ENCODE data around the gene SPSB1.

The SPSB1 gene

GRCh38 chr1:9292361-9293240 is at the start of gene SPSB1:
SPSB1 (plus strand) TSS chr1:9292894; CDS start chr1:9355892, 62,998 bp downstream.
- peak; percentile 71 for DNase-seq

DNA sequence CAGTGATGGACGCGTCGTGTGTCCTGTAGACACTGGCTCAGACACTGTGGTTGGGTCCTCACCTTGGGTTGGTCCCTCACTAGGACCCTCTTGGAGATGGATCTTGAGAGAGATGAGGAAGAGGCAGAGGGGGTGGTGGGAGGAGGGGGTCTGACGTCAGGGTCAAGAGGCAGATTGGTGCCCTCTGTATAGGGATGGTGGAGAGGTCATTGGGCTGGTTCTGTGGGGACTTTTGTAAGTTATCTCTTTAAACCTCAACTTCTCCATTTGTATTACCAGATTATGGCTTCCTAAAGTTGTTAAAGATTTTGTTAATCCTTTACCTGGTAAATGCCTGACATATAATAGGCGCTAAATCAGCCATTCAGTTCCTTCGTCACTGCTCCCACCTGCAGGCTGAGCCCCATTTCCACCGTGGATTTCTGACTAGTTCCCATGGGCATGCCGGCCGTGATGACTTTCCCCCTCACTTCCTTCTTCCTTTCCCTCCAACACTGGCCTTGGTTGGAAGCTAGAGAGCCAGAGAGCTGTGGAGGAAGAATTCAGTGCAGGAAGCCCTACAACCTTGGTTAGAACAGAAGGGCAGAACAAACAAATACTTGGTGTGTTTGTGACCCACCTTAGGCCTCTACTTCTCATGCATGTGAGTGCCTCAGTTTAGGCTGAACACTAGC is 49.5 kb upstream of the SPSB1 start:
- DNase-seq = no peak

DNA sequence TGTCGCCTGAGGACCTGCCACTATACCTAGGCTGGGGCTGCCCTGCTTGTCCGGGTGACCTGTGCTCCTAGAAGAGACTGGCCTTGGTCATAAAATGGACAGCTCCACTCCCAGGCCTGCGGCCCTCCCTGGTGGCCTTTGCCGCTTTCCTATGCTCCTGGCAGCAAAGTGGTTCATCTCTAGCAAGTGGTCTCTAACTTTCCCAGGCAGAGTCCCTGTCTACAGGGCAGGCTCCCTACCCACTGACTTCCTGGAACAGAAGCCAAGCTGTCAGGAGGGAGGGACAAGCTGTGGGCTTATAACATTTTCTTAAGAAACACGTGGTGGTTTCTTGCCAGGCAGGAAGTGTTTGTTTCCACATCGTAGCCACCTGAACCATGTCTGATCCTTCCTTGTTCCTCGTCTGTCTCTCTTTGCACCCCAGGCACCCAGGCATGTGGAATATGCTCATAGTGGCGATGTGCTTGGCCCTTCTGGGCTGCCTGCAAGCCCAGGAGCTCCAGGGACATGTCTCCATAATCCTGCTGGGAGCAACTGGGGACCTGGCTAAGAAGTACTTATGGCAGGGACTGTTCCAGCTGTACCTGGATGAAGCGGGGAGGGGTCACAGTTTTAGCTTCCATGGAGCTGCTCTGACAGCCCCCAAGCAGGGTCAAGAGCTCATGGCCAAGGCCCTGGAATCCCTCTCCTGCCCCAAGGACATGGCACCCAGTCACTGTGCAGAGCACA is 48.0 kb upstream of the SPSB1 start:
- no peak for DNase-seq

DNA sequence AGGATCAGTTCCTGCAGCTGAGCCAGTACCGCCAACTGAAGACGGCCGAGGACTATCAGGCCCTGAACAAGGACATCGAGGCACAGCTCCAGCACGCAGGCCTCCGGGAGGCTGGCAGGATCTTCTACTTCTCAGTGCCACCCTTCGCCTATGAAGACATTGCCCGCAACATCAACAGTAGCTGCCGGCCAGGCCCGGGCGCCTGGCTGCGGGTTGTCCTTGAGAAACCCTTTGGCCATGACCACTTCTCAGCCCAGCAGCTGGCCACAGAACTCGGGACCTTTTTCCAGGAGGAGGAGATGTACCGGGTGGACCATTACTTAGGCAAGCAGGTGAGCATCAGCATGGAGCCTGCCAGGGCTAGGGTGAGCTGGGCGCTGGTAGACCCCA is 47.5 kb upstream of the SPSB1 start:
- no peak for DNase-seq

GRCh38 chr1:9245661-9246060 is 47.0 kb upstream of the SPSB1 start:
- DNase-seq = no peak

GRCh38 chr1:9246215-9246614 is 46.5 kb upstream of the SPSB1 start:
- DNase-seq = no peak

DNA sequence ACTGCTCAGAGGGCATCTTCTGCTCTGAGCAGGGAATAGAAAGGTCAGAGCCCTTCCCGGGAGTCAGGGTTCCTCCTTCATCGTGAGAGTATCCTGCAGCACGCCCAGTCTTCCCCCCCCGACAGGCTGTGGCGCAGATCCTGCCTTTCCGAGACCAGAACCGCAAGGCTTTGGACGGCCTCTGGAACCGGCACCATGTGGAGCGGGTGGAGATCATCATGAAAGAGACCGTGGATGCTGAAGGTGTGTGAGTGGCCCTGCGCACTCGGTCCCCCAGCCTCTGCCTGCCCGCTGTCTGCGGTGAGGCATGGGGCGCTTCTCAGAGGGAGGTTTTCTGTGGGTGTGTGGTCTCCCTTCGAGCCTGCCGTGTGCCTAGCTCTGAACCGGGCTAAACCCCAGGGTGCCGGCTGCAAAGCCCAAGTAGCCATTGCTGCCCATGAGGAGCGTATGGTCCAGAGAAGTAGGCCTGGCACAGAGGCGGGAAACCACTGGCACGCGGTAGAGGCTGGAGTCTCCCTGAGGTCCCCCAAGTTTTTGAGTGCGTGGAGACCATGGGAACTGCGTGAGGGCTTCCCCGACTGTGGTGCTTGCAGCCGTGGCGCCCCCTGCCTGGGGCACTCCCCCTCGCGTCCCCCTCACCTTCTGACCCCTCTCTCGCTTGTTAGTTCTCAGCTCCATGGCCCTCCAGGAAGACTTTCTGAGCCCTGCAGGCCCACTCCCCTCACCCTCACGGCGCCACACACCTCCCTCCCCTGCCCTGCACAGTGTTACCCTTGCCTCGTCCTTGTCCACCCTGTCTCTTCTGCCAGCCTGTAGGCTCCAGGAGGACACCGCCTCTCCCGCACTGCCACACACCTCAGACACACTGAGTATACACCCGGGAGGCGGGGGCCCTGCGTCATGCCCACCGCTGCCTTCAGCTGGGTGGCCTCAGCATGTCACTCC is 45.6 kb upstream of the SPSB1 start:
- DNase-seq = no peak

DNA sequence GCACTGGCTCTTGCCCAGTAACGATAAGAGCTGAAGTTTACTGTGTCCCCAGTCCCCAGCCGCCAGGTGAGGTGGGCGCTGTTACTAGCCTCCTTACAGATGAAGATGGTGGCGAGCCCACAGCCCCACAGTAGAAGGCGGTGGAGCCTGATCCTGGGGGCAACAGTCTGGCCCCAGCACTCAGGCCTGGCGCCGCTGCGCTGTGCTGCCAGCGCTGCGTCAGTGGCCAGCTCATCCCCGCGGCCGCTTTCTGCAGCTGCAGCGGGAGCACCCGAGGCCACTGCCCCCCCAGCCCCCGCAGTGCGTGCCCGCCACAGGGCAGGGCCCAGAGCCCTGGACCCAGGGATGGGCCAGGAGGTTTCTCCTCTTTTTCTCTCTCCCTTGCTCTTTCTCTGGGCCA is 44.8 kb upstream of the SPSB1 start:
- no peak for DNase-seq

DNA sequence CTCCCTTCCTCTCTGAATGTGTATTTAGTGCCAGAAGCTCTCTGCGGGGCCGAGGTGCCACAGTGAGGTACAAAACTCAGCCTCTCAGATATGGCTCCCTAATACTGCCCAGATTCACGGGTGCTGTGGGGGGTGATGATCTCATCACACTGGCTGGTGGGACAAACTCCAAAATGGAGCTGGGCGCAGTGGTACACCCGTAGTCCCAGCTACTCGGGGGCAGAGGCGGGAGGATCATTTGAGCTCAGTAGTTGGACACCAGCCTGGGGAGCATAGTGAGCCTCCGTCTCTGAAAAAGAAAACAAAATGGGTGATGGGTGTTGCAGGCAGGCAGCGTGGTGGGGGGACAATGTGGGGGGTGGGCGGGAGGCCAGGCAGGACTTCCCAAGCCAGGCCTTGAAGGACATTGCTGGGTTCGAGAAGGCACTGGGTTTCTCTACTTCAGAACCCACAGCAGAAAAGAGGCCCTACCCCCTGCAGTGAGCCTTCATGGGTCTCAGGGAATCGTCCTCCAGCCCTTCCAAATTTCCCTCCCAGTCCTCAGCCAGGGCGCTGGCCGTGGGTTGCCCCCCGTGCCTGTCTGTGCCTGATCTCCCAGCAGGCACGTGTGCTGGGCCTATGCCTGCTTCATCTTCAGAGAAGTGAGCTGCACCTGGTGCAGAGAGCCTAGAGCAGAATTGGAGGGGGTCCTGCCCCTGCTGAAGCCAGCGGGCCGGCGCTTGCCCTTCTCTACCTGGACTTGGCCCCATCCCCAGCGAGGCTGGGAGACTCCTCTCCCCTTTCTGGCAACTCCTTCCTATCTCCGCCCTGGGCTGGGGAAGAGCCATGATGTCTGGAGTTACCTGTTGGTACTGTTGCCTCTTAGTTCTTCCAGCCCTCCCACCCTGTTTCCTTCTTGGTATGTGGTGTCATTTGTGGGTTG is 44.1 kb upstream of the SPSB1 start:
- DNase-seq = no peak

- DNase-seq = no peak
These were observed 43.5 kb upstream of the SPSB1 start for GRCh38 chr1:9249263-9249533.

DNA sequence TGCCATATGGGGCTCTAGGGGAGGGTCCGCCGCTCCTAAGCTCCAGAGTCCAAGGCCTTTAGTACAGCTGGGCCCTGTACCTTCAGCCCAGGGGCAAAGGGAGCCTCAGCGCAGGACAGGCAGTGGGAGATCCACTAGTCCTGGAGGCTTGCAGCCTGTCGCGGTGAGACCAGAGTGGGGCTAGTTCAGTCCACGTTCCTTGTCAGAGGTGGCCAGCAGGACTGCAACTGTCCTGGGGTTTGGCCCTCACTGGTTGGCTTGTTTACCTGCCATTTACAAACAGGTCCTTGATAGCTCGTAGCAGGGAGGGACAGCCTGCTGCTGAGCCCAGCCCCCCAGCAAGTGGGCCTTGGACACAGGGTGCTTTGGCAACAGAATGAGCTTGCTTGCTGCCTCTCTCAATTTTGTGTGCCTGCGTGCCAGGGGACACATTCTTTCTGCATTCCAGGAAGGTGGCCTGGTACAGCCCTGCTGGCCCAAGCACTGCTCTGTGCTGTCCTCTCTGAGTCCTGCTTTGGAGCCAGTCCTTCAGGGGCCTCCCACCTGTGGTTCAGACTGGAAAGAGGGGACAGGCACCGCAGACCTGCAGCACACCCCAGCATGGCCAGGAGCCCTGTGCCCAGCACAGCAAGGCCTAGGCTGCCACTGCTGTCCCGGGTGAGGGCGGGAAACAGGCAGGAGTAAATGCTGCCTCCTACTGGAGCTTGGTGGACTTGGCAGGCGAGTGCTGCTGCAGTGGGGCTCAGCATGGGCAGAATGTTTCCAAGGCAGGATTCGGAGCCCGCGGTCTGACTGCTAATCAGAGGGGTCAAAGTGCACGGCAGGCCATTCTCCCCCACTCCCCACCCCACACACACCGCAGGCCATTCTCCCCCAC is 42.9 kb upstream of the SPSB1 start:
- no peak for DNase-seq

- no peak for DNase-seq
These were observed 42.0 kb upstream of the SPSB1 start for GRCh38 chr1:9250411-9251381.

DNA sequence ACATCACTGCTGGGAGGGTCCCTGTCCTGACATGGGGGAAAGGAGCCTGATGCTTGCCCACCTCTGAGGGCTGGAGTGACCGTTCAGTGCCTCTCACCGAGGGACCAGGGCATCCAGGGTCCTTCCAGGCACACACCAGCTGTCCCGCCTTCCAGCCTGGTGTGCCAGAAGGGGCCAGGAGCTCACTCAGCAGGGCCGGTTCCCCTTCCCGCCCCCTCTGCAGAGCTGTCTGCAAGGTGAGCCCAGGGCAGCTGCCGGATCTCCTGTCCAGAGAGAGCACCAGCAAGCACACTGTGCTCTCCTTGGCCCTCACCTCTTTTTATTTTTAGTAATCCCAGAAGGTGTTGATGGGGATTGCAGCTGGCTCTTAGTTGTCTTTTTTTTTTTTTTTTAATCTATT is 41.2 kb upstream of the SPSB1 start:
- no peak for DNase-seq

DNA sequence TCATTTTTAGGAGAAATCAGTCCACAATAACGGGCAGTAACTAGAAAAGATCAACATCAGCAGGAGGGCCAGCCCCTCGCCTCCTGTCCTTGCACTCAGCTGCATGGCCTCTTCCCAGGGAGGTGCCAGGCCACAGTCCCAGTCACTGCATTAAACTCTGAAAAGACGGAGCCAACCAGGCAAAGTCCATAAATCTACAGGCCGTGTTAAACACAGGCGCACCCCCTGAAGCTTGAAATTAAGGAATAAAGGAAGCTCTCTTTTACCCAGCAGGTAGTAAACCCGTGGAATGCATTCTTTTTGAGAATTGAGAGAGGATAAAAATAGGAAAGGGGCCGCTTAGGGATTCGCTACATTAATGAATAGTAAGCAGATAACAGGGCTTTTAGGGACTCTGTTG is 39.7 kb upstream of the SPSB1 start:
- no peak for DNase-seq

GRCh38 chr1:9253453-9254105 is 39.1 kb upstream of the SPSB1 start:
- DNase-seq = no peak

DNA sequence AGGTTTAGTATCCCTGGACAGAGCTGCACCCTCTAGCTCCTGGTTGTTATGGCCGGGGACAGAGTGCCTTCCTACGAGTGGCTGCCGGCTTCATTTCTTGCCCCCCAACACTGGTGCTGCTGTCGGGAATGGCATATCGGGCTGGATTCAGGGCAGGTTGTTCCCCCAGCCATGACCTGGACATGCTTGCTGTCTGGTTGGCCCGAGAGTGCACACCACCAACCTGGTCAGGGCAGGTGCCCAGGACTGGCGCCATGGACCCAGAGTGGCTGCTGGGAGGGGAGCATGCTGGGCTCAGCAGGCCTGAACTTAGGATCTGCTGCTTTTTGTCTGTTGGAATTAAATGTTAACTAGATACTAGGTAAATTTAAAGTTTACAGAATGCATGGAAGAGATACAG is 36.4 kb upstream of the SPSB1 start:
- DNase-seq = no peak

GRCh38 chr1:9257851-9258250 is 34.8 kb upstream of the SPSB1 start:
- DNase-seq = no peak

DNA sequence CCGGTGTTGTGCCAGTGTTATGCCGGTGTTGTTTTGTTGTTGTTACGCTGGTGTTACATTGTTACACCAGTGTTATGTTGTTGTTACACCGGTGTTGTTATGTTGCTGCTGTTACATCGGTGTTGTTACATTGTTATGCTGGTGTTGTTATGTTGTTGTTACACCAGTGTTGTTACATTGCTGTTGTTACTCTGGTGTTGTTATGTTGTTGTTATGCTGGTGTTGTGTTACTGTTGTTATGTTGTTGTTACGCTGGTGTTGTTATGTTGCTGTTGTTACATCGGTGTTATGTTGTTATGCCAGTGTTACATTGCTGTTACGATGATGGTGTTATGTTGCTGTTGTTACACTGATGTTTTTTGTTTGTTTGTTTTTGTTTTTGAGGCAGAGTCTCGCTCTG is 34.1 kb upstream of the SPSB1 start:
- no peak for DNase-seq

Data from NCI-H1105 treated with DMSO at 0.1 percent for 48 hours (cell line).